Islet of Langerhans (tissue), 1 donor: ENCODE measurements around the gene DLGAP4.

ENCODE experiments used
- FAIRE-seq: peaks from one replicate; lab custom pipeline; 2011; peaks lifted over from hg19 to GRCh38; lab: Jason Lieb, UNC

DLGAP4 gene

GRCh38 chr20:36275011-36275410 is 31.1 kb upstream of the DLGAP4 start:
- FAIRE-seq: no peak

- FAIRE-seq: no peak
These were observed 30.5 kb upstream of the DLGAP4 start for GRCh38 chr20:36275441-36276189.

- no peak for FAIRE-seq
These were observed 28.6 kb upstream of the DLGAP4 start for GRCh38 chr20:36277546-36277945.

GRCh38 chr20:36279362-36279761 is 26.8 kb upstream of the DLGAP4 start:
- no peak for FAIRE-seq

GRCh38 chr20:36279776-36280175 is 26.4 kb upstream of the DLGAP4 start:
- no peak for FAIRE-seq

- FAIRE-seq: no peak
These were observed 24.3 kb upstream of the DLGAP4 start for GRCh38 chr20:36281785-36282380.

- FAIRE-seq: no peak
These were observed 21.4 kb upstream of the DLGAP4 start for GRCh38 chr20:36284751-36285150.

- FAIRE-seq: no peak
These were observed 20.2 kb upstream of the DLGAP4 start for GRCh38 chr20:36285746-36286447.

GRCh38 chr20:36297656-36298055 is 8.5 kb upstream of the DLGAP4 start:
- FAIRE-seq: no peak

GRCh38 chr20:36298061-36298460 is 8.1 kb upstream of the DLGAP4 start:
- no peak for FAIRE-seq

GRCh38 chr20:36298795-36299339 is 7.3 kb upstream of the DLGAP4 start:
- no peak for FAIRE-seq

GRCh38 chr20:36299459-36299858 is 6.7 kb upstream of the DLGAP4 start:
- FAIRE-seq: no peak

GRCh38 chr20:36301359-36302119 is 4.6 kb upstream of the DLGAP4 start:
- FAIRE-seq: no peak

GRCh38 chr20:36303020-36303595 is 3.0 kb upstream of the DLGAP4 start:
- no peak for FAIRE-seq

GRCh38 chr20:36303831-36304230 is 2.3 kb upstream of the DLGAP4 start:
- FAIRE-seq: no peak

- FAIRE-seq: no peak
These were observed 1.2 kb upstream of the DLGAP4 start for GRCh38 chr20:36304786-36305495.

- no peak for FAIRE-seq
These were observed 643 bp downstream of the DLGAP4 start for GRCh38 chr20:36306553-36307411.

GRCh38 chr20:36307412-36308325 is 1.5 kb downstream of the DLGAP4 start:
- no peak for FAIRE-seq

GRCh38 chr20:36308353-36308752 is 2.2 kb downstream of the DLGAP4 start:
- FAIRE-seq: no peak
